SIG-M5 treated with dmso at 0.1 percent for 504 hours (cell line): ENCODE results near the gene P4HA2.

Experiments
- DNase-seq: peaks from one replicate; lab custom pipeline; 2025; ENCODE audit not compliant: unreplicated experiment; lab: John Stamatoyannopoulos, UW

Gene P4HA2

GRCh38 chr5:132251220-132251725, 23.6 kb upstream of the P4HA2 start:
- DNase-seq = no peak

- DNase-seq = no peak
These were observed 22.9 kb upstream of the P4HA2 start for GRCh38 chr5:132250547-132250946.

- DNase-seq = no peak
These were observed 19.2 kb upstream of the P4HA2 start for GRCh38 chr5:132246806-132247205.

GRCh38 chr5:132245593-132245992, 17.9 kb upstream of the P4HA2 start:
- DNase-seq = no peak

DNA sequence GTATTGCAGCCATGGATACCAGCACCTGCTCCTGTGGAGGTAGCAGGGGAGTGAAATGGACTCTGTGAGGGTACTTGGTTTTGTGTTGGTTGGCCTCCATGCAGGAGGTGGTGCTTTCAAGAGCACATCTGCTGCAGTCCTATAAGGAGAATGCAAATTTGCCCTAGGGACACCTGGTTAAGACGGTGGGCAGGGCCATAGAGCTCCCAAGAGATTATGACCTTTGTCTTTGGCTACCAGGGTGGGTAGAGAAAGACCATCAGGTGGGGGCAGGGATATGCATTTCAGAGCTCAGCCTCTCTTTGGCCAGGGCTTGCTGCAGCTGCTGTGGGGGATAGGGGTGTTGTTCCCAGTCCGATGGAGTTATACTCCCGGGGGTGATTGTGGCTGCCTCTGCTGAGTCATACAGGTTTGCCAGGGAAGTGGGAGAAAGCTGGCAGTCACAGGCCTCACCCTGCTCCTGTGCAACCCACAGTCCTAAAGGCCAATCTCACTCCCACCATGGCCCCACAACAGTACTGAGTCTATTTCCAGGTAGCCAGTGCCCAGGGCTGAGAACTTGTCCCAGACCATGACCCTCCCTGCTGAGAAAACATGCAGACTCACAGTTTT, 15.8 kb upstream of the P4HA2 start:
- DNase-seq = no peak

DNA sequence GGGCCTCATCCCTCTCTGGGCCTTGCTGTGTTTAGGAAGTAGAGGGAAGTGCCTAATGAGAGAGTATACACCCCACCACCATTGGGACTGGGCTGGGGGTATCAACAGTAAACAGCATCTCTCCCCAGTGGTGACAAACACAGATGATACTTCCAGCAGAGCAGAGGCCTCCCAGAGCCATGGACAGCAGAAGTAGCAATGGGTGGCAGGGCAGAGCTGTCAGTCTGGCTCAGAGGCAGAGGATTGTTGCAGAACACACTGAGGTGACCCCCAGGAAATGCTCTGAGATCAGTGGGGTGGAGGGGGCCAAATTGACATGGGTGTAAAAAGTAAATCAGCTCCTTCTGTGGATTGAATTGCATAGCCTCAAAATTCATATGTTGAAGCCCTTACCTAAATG, 12.1 kb upstream of the P4HA2 start:
- no peak for DNase-seq

GRCh38 chr5:132238901-132239500, 11.3 kb upstream of the P4HA2 start:
- no peak for DNase-seq

DNA sequence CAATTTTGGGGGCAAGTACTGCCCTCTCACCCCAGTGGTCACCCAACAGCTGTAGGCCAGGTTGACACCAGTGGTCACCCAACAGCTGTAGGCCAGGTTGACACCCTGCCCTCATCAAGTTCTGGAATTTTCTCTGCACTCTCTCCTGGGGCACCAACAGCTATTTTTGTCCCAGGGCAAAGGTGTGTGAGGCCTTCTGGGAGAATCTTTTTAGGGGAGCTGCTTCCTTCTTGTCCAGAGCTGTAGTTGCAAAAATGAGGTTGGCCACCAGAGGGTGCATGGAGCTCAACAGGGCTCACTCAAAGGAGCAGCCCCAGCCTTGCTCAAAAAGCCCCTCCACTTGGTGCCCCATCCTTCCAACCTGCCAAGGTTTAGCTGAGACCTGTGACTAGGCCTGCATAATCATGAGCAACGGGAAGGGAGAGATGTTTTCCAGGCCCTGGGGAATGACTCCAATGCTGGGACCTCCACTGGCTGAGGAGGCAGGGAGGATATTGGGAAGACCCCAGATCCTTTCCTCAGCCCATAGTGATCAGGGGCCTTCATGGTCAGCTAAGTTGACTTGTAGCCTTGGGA, 10.6 kb upstream of the P4HA2 start:
- peak; percentile 59 for DNase-seq

GRCh38 chr5:132237670-132238069, 10.0 kb upstream of the P4HA2 start:
- no peak for DNase-seq

DNA sequence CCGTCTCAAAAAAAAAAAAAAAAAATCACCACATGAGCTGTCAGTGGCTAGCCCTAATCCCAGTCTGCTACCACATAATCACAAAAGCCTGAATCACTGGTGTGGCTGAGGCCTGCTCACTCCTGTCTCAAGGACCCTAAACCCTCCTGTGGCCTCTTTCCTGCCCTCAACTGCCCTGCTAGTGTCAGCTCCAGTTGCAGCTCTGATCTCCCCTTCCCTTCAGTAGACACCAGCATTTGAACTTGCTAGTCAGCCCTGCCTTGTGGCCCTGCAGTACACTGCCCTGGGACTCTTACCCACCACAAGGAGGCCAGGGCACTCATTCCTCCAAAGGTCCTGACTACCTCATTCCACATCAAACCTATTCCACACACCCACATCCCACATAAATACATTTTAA, 9.5 kb upstream of the P4HA2 start:
- no peak for DNase-seq

DNA sequence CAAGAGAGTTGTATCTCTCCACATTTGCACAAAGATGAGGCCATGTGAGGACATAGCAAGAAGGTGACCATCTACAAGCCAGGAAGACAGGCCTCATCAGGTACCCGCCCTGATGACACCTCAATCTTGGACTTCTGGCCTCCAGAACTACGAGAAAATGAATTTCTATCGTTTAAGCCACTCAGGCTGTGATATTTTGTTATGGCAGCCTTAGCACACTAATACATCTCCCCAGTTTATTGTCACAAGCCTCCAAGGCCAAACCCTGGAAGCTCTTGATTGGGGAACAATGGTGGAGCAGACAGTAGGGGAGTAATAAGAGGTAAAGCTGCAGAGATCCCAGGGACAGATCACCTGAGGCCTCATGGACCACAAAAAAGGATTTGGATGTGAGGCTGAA, 7.7 kb upstream of the P4HA2 start:
- DNase-seq = no peak

DNA sequence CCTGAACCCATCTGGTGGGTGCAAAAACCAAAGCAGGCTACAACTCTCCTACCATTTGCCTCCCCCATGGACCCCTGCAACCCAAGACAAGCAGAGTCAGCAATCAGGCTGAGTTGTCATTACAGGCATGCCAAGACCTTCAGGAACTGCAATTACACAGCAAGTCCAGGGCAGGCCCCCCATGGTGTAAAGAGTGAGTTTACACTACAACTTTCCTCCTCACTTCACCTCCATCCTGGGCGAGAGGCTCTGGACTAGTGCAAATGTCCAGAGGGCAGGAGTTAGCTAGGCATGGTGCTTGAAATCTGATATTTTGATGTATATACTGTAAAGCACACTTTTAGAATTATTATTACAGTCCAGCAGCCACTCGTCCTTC, 7.0 kb upstream of the P4HA2 start:
- no peak for DNase-seq

- no peak for DNase-seq
These were observed 6.4 kb upstream of the P4HA2 start for GRCh38 chr5:132233811-132234683.

GRCh38 chr5:132233081-132233480, 5.4 kb upstream of the P4HA2 start:
- DNase-seq = no peak

DNA sequence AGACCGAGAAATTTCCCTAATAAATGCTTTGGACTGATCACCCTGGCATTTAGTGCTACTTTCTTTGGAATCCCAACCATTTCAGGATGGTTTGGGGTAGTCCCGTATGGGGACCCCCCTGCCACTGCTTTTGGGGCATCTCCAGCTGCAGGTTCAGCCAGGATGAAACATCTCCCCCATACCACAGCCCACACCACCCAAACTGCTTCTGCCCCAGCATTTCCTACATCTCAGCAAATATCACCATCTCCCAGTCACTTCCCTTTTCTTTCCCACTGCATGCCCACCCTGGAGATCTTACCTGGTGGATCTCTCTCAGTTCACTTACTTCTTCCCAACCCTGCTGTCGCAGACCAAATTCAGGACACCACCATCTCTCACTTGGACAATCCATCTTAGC, 4.8 kb upstream of the P4HA2 start:
- no peak for DNase-seq

DNA sequence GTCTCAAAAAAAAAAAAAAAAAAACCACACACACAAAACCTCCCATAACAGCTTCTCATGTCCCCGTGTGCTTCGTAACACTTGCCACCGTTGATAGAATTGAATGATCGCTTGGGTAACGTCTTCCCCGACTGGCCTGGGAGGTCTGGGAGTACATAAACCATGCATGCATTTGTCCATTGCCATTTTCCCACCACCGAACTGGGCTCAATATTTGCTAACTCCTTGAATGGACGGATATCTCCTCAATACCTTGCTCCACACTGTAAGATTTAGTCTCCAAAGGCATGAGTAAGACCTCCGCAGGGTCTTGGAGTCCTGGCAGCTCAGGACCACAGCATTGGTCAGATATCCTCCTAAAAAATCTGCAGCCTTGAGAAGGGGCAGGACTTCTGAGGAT, 3.2 kb upstream of the P4HA2 start:
- DNase-seq = no peak

DNA sequence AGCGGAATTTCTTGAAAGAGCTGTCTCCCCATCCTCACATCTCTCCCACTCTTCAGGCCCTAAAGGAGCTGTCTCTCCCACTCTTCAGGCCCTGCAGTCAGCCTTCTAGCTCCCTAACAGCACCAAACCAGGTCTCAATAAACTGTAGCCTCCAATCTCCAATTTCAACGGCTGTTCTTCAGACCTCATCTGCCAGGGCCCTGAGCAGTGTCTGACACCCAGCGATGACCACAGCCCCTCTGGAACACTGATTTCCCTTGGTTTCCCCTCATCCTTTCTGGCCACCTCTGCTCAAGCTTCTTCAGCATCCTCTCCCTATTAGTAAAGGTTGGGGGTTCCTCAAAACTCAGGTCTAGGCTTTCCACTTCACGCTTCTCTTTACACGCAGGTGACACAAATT, 1.6 kb upstream of the P4HA2 start:
- DNase-seq = no peak

GRCh38 chr5:132228241-132229035, 785 bp upstream of the P4HA2 start:
- no peak for DNase-seq

- no peak for DNase-seq
These were observed 493 bp downstream of the P4HA2 start for GRCh38 chr5:132227235-132227484.

DNA sequence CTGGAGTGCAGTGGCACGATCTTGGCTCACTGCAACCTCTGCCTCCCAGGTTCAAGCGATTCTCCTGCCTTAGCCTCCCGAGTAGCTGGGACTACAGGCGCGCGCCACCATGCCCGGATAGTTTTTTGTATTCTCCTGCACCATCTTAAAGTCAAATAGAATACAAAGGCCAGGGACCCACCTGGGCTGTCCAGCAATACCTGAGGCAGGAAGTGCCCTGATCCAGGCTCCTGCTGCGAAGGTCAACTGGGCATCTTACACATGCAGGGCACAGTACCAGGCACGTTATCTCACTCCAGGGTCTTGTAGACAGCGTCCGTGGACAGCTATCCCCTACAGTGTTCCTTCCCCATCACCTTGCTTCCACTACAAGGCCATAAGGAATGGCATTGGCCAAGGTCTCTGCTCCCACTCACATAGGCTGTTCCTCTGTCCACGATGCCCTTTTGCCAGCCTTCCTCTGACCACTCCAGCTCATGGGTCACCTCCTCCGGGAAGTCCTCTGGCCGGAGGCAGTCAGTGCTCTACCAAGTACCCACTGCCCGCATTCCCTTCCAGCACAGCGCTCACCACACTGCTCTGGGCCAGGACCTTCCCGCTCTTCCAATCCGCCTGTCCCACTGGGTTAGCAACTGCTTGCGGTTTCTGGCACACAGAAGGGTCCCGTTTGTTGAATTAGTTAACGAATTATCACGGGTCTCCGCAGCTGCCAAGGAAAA, 978 bp downstream of the P4HA2 start:
- no peak for DNase-seq
